ENCODE measurements around the gene FOXN3.

FOXN3 gene

DNA sequence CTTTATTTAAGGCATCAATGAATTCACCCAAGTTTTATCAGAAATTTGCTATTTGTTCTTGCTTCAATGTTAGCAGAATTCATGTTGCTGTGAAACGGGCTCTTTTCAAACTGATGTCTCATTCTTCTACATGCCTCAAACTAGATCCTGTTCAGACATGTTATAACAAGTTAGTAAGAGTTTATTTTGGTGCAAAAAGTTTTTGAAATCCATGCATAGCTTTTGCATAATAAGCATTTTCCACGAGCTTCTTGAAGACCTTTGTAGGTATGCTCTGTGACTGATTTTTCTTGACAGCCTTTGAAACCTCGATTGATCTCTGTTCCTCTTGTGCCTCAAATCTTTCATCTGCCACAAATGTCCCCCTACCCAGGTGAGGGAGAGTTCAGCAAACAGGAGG is 275.2 kb downstream of the FOXN3 start:
- DNase-seq (ENCODE audit: low read depth, low spot score), result no peak
- Histone ChIP-seq H3K36me3 (ENCODE audit: insufficient read depth, low read length) (no peaks in the 10 kb centered on the region), H3K4me3 (no peak overlapping the region), H3K9me3 (ENCODE audit: low read depth, low read length) (no peaks in the 10 kb centered on the region), H3K9ac (ENCODE audit: insufficient read length) (no peak overlapping the region), H3K27ac (no peak overlapping the region)
- TF ChIP-seq EZH2 (IDR thresholded peaks at IDR 0.05) (no peak), FOXP2 (optimal IDR thresholded peaks at IDR 0.05; ENCODE audit: control extremely low read depth, extremely low read length, insufficient read depth) (no peak), POLR2AphosphoS5 (IDR thresholded peaks at IDR 0.05; ENCODE audit: borderline replicate concordance, low read depth, low read length) (no peak)

DNA sequence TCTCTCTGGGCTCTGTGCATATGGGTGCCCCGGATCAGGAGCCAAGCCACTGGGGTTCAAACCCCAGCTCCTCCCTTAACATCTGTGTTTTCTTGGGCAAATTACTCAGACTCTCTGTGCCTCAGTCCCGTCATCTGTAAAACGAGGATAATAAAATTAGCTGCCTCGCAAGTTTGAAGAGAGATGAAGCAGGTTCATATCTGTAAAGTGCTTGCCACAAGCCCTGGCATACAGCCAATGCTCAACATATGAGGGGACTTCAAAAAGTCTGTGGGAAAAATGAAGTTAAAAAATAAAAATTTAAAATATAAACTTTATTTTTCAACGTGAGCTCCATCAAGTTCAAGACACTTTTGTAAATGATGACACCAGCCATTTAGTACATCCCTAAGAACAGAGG is 276.7 kb downstream of the FOXN3 start:
- no peak overlapping the region for H3K9ac ChIP-seq (ENCODE audit: insufficient read length)
- no peak for DNase-seq (ENCODE audit: low read depth, low spot score)
- no peak for TF ChIP-seq FOXP2 (optimal IDR thresholded peaks at IDR 0.05; ENCODE audit: control extremely low read depth, extremely low read length, insufficient read depth)
- TF ChIP-seq POLR2AphosphoS5 (IDR thresholded peaks at IDR 0.05; ENCODE audit: borderline replicate concordance, low read depth, low read length), result no peak
- no peak for TF ChIP-seq EZH2 (IDR thresholded peaks at IDR 0.05)

DNA sequence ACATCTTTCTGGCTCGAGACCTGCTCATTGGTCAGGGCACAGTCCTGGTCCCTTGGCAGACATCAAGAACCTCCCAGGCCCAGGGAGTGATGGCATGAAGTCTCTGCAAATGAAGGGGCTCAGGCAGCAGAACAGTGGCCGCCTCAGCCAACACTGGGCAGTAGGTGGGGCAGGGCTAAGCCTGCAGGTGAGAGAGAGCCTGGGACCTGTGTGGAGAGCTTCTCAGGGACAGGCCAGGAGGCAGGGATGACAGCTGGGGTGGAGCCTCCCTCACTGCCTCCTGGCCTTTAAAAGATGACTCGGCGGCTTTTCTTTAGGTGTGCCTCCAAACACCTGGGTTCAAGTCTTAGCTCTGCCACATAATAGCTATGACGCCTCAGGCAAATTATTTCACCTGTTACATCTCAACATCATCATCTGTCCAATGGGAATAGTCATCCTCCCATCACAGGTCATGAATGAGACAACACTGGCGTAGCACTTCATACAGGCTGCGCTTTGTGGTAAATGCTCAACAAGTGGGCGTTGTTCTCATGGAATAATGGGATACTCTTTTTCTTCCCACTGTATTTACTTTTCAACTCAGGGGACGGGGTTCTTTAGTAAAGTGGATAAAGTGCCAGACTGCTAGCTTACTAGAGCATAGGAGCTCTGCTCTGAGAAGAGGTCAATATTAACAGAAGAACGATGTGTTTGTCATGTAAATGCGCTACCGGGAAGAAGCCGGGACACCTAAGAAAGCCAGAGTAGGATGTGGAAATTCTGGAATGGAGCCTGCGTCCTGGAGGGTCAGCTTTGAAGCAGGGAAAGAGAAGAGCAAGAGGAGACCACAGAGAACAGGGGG is 277.4 kb downstream of the FOXN3 start:
- Histone ChIP-seq H3K9me3 (ENCODE audit: low read depth, low read length) (no peaks in the 10 kb centered on the region), H3K36me3 (ENCODE audit: insufficient read depth, low read length) (no peaks in the 10 kb centered on the region), H3K4me3 (no peak overlapping the region), H3K9ac (ENCODE audit: insufficient read length) (no peak overlapping the region), H3K27ac (no peak overlapping the region)
- DNase-seq (ENCODE audit: low read depth, low spot score), result no peak
- TF ChIP-seq EZH2 (IDR thresholded peaks at IDR 0.05), result no peak
- no peak for TF ChIP-seq FOXP2 (optimal IDR thresholded peaks at IDR 0.05; ENCODE audit: control extremely low read depth, extremely low read length, insufficient read depth)

More for the DNA sequence above, 276.7 kb downstream of the FOXN3 start:
- Histone ChIP-seq H3K4me3 (no peak overlapping the region), H3K27ac (no peak overlapping the region), H3K36me3 (ENCODE audit: insufficient read depth, low read length) (no peaks in the 10 kb centered on the region), H3K9me3 (ENCODE audit: low read depth, low read length) (no peaks in the 10 kb centered on the region)

DNA sequence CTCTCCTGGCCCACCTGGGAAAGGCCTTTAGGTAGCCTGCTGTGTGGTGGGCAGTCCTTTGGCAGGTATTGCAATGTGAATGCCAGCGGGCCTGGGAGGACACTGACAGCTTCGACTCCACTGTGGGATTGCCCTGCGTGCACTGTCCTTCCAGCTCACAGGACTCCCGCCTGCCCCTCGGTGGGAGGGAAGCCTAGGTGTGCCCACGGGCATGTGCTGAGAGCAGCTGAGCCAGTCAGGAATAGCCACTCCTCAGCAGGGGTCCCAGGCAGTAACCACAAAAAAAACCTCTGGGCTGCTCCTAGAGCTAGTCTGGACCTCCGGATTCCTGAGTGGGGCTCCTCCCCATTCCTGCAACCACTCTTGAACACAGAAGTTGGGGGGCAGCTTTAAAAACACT is 278.2 kb downstream of the FOXN3 start:
- no peaks in the 10 kb centered on the region for H3K36me3 ChIP-seq (ENCODE audit: insufficient read depth, low read length)
- H3K9ac ChIP-seq (ENCODE audit: insufficient read length), result no peak overlapping the region
- TF ChIP-seq EZH2 (IDR thresholded peaks at IDR 0.05) (no peak), FOXP2 (optimal IDR thresholded peaks at IDR 0.05; ENCODE audit: control extremely low read depth, extremely low read length, insufficient read depth) (no peak), POLR2AphosphoS5 (IDR thresholded peaks at IDR 0.05; ENCODE audit: borderline replicate concordance, low read depth, low read length) (no peak)
- no peak overlapping the region for H3K27ac ChIP-seq
- no peak for DNase-seq (ENCODE audit: low read depth, low spot score)
- no peaks in the 10 kb centered on the region for H3K9me3 ChIP-seq (ENCODE audit: low read depth, low read length)
- no peak overlapping the region for H3K4me3 ChIP-seq

DNA sequence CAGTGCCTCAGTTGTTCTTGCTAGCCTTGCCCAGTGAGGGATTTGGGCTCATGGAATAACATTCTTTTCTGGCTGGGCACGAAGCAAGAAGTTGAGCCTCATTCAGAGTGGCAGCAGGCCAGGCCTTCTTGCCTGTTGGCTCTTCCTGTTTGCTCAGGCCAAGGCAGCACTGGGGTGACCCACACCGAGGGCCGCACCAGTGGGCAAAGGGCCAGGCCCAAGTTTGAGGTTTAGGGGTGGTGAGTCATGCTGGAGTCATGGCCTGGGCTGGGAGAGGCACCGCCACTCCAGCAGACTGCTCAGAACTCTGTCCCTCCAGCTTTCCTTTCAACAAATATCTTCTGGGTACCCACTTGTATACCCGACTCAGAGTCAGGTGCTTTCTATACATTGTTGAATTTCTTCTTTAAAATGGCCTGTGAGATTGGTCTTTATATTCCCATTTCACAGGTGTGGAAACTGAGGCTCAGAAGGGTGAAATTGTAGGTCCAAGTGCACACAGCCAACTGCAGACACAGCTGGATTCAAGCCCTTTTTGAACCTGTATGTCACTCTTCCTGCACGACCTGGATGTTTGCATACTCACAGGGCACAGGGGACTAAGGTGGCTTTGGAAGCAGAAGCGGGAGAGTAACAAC is 279.4 kb downstream of the FOXN3 start:
- TF ChIP-seq POLR2AphosphoS5 (IDR thresholded peaks at IDR 0.05; ENCODE audit: borderline replicate concordance, low read depth, low read length), result no peak
- TF ChIP-seq EZH2 (IDR thresholded peaks at IDR 0.05), result no peak
- Histone ChIP-seq H3K9ac (ENCODE audit: insufficient read length) (no peak overlapping the region), H3K27ac (no peak overlapping the region), H3K4me3 (no peak overlapping the region), H3K9me3 (ENCODE audit: low read depth, low read length) (no peaks in the 10 kb centered on the region), H3K36me3 (ENCODE audit: insufficient read depth, low read length) (no peaks in the 10 kb centered on the region)
- no peak for DNase-seq (ENCODE audit: low read depth, low spot score)

DNA sequence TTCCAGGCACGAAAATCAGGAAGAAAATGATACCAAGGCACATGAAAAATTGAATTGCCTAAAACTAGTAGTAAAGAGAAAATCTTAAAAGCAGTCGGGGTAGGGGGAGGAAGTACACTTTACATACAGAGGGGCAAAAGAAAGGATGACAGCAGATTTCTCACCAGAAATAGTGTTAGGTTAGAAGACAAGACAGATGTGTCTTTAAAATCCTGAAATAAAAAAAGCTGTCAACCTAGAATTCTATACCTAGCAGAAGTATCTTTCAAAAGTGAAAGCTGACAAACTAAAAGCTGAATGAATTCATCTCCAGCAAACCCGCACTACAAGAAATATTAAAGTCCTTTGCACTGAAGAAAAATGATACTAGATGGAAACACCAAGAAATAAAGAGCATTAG is 280.4 kb downstream of the FOXN3 start:
- H3K36me3 ChIP-seq (ENCODE audit: insufficient read depth, low read length), result no peaks in the 10 kb centered on the region
- no peak overlapping the region for H3K9ac ChIP-seq (ENCODE audit: insufficient read length)
- no peak overlapping the region for H3K4me3 ChIP-seq
- H3K9me3 ChIP-seq (ENCODE audit: low read depth, low read length), result no peaks in the 10 kb centered on the region
- TF ChIP-seq FOXP2 (optimal IDR thresholded peaks at IDR 0.05; ENCODE audit: control extremely low read depth, extremely low read length, insufficient read depth), result no peak
- no peak for TF ChIP-seq EZH2 (IDR thresholded peaks at IDR 0.05)
- TF ChIP-seq POLR2AphosphoS5 (IDR thresholded peaks at IDR 0.05; ENCODE audit: borderline replicate concordance, low read depth, low read length), result no peak
- H3K27ac ChIP-seq, result no peak overlapping the region
- DNase-seq (ENCODE audit: low read depth, low spot score), result no peak

DNA sequence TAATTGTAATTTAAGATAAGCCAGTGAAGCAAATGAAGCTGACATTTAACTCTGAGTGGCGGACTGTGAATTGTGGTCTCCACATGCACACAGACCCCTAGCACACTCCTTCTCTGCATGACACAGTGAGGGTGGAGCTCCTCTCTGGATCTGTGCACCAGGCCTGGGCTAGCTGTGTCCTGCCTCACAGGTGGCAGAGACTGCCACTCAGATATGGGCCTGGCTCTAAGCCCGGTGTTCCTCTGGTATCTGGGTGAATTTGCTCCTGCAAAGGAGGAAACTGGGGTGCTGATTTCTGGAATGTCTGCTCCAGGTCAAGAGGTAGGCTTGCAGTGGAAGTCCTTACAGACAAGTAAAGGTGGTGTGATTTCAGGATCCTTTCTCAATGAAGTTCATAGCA is 282.4 kb downstream of the FOXN3 start:
- Histone ChIP-seq H3K9ac (ENCODE audit: insufficient read length) (no peak overlapping the region), H3K9me3 (ENCODE audit: low read depth, low read length) (no peaks in the 10 kb centered on the region), H3K4me3 (no peak overlapping the region), H3K36me3 (ENCODE audit: insufficient read depth, low read length) (no peaks in the 10 kb centered on the region), H3K27ac (no peak overlapping the region)
- TF ChIP-seq POLR2AphosphoS5 (IDR thresholded peaks at IDR 0.05; ENCODE audit: borderline replicate concordance, low read depth, low read length), result no peak
- no peak for TF ChIP-seq EZH2 (IDR thresholded peaks at IDR 0.05)
- no peak for TF ChIP-seq FOXP2 (optimal IDR thresholded peaks at IDR 0.05; ENCODE audit: control extremely low read depth, extremely low read length, insufficient read depth)
- DNase-seq (ENCODE audit: low read depth, low spot score), result no peak

DNA sequence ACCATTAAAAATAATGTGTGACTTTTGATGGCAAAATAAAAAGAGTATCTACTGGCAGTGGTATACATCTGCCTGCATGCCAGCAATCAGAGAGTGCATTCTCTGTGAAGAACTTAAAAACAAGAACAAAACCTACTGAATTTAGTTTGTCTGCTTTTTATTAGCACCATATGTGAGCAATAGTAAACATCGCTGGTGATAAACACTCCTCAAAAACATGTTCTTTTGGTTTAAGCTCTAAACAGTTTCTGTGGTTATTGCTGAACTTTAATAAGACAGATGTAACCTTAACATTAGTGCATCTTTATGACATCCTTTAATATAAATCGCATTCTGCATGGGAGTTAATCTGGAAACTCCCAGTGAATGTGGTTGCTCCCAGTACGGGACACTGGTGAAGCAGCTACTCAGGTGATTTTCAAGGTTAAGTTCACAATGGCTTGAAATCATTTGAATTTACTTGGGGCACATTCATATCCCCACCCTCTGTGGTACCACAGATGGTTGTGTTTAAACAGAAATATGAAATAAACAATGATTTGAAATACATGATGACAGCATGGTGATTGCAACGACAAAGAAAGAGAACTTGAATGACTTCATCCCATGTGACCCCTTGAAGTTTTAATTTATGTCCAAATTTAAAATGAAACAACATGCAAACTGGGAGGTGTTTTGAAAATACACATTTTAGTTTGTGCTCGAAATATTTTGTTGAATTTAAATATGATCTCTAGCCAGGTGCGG is 285.9 kb downstream of the FOXN3 start:
- Histone ChIP-seq H3K9me3 (ENCODE audit: low read depth, low read length) (no peaks in the 10 kb centered on the region), H3K27ac (no peak overlapping the region), H3K36me3 (ENCODE audit: insufficient read depth, low read length) (no peaks in the 10 kb centered on the region), H3K9ac (ENCODE audit: insufficient read length) (no peak overlapping the region), H3K4me3 (no peak overlapping the region)
- no peak for TF ChIP-seq POLR2AphosphoS5 (IDR thresholded peaks at IDR 0.05; ENCODE audit: borderline replicate concordance, low read depth, low read length)
- TF ChIP-seq FOXP2 (optimal IDR thresholded peaks at IDR 0.05; ENCODE audit: control extremely low read depth, extremely low read length, insufficient read depth), result no peak
- no peak for TF ChIP-seq EZH2 (IDR thresholded peaks at IDR 0.05)
- DNase-seq (ENCODE audit: low read depth, low spot score), result no peak

Measured in SK-N-MC (cell line).